ENCODE data around the gene ANKRD22. TPM values are rescaled to one million over a fixed set of nuclear protein-coding genes. Genes with fewer than 3 reads are reported as not detected.

ANKRD22 gene
- total RNA-seq, 1 experiment from 2014 or later, result not detected

- peak overlapping the region; percentile 8 for H3K27ac ChIP-seq (ENCODE audit: low read depth, low read length, poor library complexity, severe bottlenecking)
- H3K27me3 ChIP-seq (replicated peaks; ENCODE audit: insufficient read depth, low read depth, low read length, poor library complexity), result no peaks in the 10 kb centered on the region
- H3K4me1 ChIP-seq (ENCODE audit: insufficient read depth, low read length, poor library complexity, severe bottlenecking), result peaks cover 64% of the 10 kb centered on the region
- no peak overlapping the region for H3K4me3 ChIP-seq (ENCODE audit: low read depth, low read length, poor library complexity, severe bottlenecking)
- CTCF ChIA-PET, result no interaction called here
- no peak for TF ChIP-seq EZH2 (IDR thresholded peaks at IDR 0.05; ENCODE audit: borderline replicate concordance, low read depth, low read length, poor library complexity, severe bottlenecking)
- TF ChIP-seq CTCF (conservative IDR thresholded peaks at IDR 0.05; ENCODE audit: low read depth, low read length), result no peak
- intact Hi-C loops (cut with micrococcal nuclease; ENCODE audit: unreplicated experiment), result no loop called here
- no peaks in the 10 kb centered on the region for H3K9me3 ChIP-seq (ENCODE audit: low read depth, low read length, poor library complexity, severe bottlenecking)
- no peak for DNase-seq (ENCODE audit: low spot score)
- H3K36me3 ChIP-seq (ENCODE audit: insufficient read depth, low read length, poor library complexity, severe bottlenecking), result peaks cover 6% of the 10 kb centered on the region
- BruUV-seq (replicated peaks), result no TSS peak
- POLR2A ChIA-PET (ENCODE audit: low non-redundant PET), result no interaction called here
Observed at GRCh38 chr10:88893611-88894010, 42.0 kb upstream of the ANKRD22 start.

DNA sequence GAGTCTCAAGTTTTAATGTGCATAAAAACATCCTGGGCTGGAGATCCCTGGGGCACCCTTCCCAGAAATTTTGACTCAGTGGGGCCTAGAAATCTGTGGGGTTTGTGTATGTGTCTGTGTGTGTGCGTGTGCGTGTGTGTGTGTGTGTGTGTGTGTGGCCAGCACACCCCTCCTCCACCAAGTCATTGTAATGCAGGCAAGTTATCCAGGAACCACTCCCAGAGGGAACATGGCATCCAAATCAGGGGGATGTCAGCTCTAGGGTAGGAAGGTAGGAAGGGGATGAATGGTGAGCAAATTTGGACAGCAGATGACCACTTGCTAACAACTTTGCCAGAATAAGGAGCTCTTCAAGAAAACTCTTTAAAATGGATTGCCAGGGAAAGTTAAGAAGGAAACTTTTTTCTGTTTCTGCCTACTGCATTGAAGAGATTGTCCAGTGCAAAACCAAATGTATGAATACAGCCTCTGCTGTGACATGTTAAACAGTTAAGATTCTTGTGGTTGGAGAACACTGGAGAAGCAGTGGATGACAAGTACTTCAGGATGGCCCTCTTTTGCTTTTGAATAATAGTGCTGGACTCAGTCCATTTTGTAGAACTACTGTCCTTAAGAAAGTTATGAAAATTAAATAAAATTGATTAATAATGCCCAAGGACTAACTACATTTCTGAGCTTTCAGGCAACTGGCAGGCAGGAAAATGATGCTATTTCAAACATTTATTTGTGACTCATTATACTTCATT, 40.8 kb upstream of the ANKRD22 start:
- no peak for DNase-seq (ENCODE audit: low spot score)
- BruUV-seq (replicated peaks), result no TSS peak
- no peak for TF ChIP-seq CTCF (conservative IDR thresholded peaks at IDR 0.05; ENCODE audit: low read depth, low read length)
- no peak for TF ChIP-seq EZH2 (IDR thresholded peaks at IDR 0.05; ENCODE audit: borderline replicate concordance, low read depth, low read length, poor library complexity, severe bottlenecking)
- H3K36me3 ChIP-seq (ENCODE audit: insufficient read depth, low read length, poor library complexity, severe bottlenecking), result peaks cover 6% of the 10 kb centered on the region
- POLR2A ChIA-PET (ENCODE audit: low non-redundant PET), result interaction anchor here (0.6 kb wide), 1 partner anchor 13 kb away, joined by 4 read pairs; the partner anchor contains the start of gene STAMBPL1
- H3K27ac ChIP-seq (ENCODE audit: low read depth, low read length, poor library complexity, severe bottlenecking), result peak overlapping the region; percentile 28
- no peaks in the 10 kb centered on the region for H3K9me3 ChIP-seq (ENCODE audit: low read depth, low read length, poor library complexity, severe bottlenecking)
- peaks cover 72% of the 10 kb centered on the region for H3K4me1 ChIP-seq (ENCODE audit: insufficient read depth, low read length, poor library complexity, severe bottlenecking)
- CTCF ChIA-PET, result no interaction called here
- H3K27me3 ChIP-seq (replicated peaks; ENCODE audit: insufficient read depth, low read depth, low read length, poor library complexity), result no peaks in the 10 kb centered on the region
- intact Hi-C loops (cut with micrococcal nuclease; ENCODE audit: unreplicated experiment), result no loop called here
- no peak overlapping the region for H3K4me3 ChIP-seq (ENCODE audit: low read depth, low read length, poor library complexity, severe bottlenecking)

DNA sequence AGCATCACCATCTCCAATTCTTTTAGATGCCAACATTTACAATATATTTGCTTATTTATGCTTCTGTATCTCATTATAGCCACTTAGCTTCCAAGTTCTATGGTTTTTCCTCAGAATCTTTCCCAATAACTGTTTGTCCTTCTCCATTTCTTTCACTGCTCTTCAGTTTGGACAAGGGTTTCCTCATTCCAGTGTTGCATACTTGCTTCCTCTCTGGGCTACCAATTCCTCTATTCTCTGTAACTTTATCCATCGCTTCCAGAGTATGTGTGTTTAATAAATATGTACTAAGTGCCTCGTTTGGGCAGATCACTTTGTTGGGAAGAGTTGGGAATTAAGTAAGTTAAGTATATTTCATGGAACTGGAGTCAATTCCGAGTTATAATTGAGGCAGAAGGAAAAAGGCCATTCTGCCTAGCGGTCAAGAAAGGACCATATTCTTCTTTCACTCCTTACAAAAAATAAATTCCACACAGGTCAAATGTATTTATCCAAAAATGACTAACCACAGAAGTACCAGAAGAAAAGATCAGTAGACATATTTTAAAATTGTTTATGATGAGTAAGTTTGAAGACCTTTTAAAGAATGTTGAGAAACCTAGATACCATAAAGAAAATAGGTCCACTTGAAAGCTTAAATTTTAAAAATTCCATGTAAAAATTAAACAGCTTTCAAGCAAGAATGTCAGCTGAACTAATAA, 39.2 kb upstream of the ANKRD22 start:
- intact Hi-C loops (cut with micrococcal nuclease; ENCODE audit: unreplicated experiment), result no loop called here
- H3K4me1 ChIP-seq (ENCODE audit: insufficient read depth, low read length, poor library complexity, severe bottlenecking), result peaks cover 71% of the 10 kb centered on the region

More for the DNA sequence above, 39.2 kb upstream of the ANKRD22 start:
- H3K4me3 ChIP-seq (ENCODE audit: low read depth, low read length, poor library complexity, severe bottlenecking), result no peak overlapping the region
- no peak for TF ChIP-seq CTCF (conservative IDR thresholded peaks at IDR 0.05; ENCODE audit: low read depth, low read length)
- TF ChIP-seq EZH2 (IDR thresholded peaks at IDR 0.05; ENCODE audit: borderline replicate concordance, low read depth, low read length, poor library complexity, severe bottlenecking), result no peak
- H3K27ac ChIP-seq (ENCODE audit: low read depth, low read length, poor library complexity, severe bottlenecking), result no peak overlapping the region
- H3K27me3 ChIP-seq (replicated peaks; ENCODE audit: insufficient read depth, low read depth, low read length, poor library complexity), result no peaks in the 10 kb centered on the region
- CTCF ChIA-PET, result no interaction called here
- H3K9me3 ChIP-seq (ENCODE audit: low read depth, low read length, poor library complexity, severe bottlenecking), result no peaks in the 10 kb centered on the region
- no TSS peak for BruUV-seq (replicated peaks)
- DNase-seq (ENCODE audit: low spot score), result no peak
- H3K36me3 ChIP-seq (ENCODE audit: insufficient read depth, low read length, poor library complexity, severe bottlenecking), result peaks cover 4% of the 10 kb centered on the region
- POLR2A ChIA-PET (ENCODE audit: low non-redundant PET), result no interaction called here

Data from A673 (cell line).